Hepatocyte (in vitro differentiated cells): ENCODE data around the gene GGA1. TPM values are rescaled to one million over a fixed set of nuclear protein-coding genes. Genes with fewer than 3 reads are reported as not detected.

Experiments
- DNase-seq: peaks from one replicate; pipeline ENCODE4 v3.0.0-alpha.2; 2016; ENCODE audit warnings: low spot score
- H2AFZ ChIP-seq: fragments of 200-600 bp; sonication (generic); 2 replicates; pipeline ENCODE4 v1.6.0; 2016; ENCODE audit warnings: antibody characterized with exemption, mild to moderate bottlenecking
- H3K27ac ChIP-seq: fragments of 200-600 bp; sonication (generic); 2 replicates; pipeline ENCODE4 v1.5.1; 2016; ENCODE audit warnings: mild to moderate bottlenecking
- H3K27me3 ChIP-seq: fragments of 200-600 bp; sonication (generic); 2 replicates; pipeline ENCODE4 v1.6.1; 2016
- H3K36me3 ChIP-seq: fragments of 200-600 bp; sonication (generic); replicated peaks from 2 replicates; pipeline ENCODE4 v1.5.1; 2016; ENCODE audit warnings: low read depth; ENCODE audit not compliant: insufficient read depth
- H3K4me1 ChIP-seq: fragments of 200-600 bp; sonication (generic); 2 replicates; pipeline ENCODE4 v1.5.1; 2016; ENCODE audit warnings: mild to moderate bottlenecking, moderate library complexity; ENCODE audit not compliant: insufficient read depth
- H3K4me2 ChIP-seq: fragments of 200-600 bp; sonication (generic); 2 replicates; pipeline ENCODE4 v1.6.0; 2016
- H3K4me3 ChIP-seq: fragments of 200-600 bp; sonication (generic); 2 replicates; pipeline ENCODE4 v1.5.1; 2016; ENCODE audit warnings: mild to moderate bottlenecking
- H3K79me2 ChIP-seq: fragments of 200-600 bp; sonication (generic); 2 replicates; pipeline ENCODE4 v1.6.0; 2017; ENCODE audit warnings: mild to moderate bottlenecking
- H3K9me2 ChIP-seq: fragments of 200-600 bp; sonication (generic); replicated peaks from 2 replicates; pipeline ENCODE4 v1.6.0; 2017; ENCODE audit warnings: mild to moderate bottlenecking; ENCODE audit not compliant: insufficient read depth
- H3K9me3 ChIP-seq: fragments of 200-600 bp; sonication (generic); 2 replicates; pipeline ENCODE4 v1.5.1; 2016; ENCODE audit warnings: low read depth, mild to moderate bottlenecking
- H4K20me1 ChIP-seq: fragments of 200-600 bp; sonication (generic); 2 replicates; pipeline ENCODE4 v1.6.0; 2016; ENCODE audit warnings: mild to moderate bottlenecking; ENCODE audit not compliant: insufficient read depth, poor library complexity, severe bottlenecking
- CTCF ChIP-seq: fragments of 200-600 bp; sonication (generic); IDR thresholded peaks from 2 replicates; pipeline ENCODE4 v1.5.1; 2016; ENCODE audit warnings: antibody characterized with exemption, mild to moderate bottlenecking; ENCODE audit not compliant: poor library complexity
- EZH2 ChIP-seq: fragments of 200-600 bp; sonication (generic); IDR thresholded peaks from 2 replicates; pipeline ENCODE4 v1.6.1; 2016; ENCODE audit warnings: antibody characterized with exemption, mild to moderate bottlenecking, borderline replicate concordance
- EZH2phosphoT487 ChIP-seq: fragments of 200-600 bp; sonication (generic); IDR thresholded peaks from one replicate; pipeline ENCODE4 v1.6.1; 2018; ENCODE audit warnings: antibody characterized with exemption, mild to moderate bottlenecking, low read depth, moderate library complexity; ENCODE audit not compliant: unreplicated experiment, severe bottlenecking
- WGBS: methylation state at CpG from one replicate; pipeline ENCODE4 v1.1.6; 2016; ENCODE audit warnings: low lambda C conversion rate; ENCODE audit errors: missing lambda C conversion rate; 5-methylcytosine and 5-hydroxymethylcytosine counted together
- polyA plus RNA-seq: library from polyadenylated mRNA; unstranded; fragments of >200 nt; fragmentation: Nextera tagmentation; extraction: Ambion mirVana; gene quantifications from 2 replicates; pipeline ENCODE4 v1.2.1, GENCODE V29; 2016
- total RNA-seq: library from RNA; depleted of rRNA; stranded (reverse); fragments of >200 nt; gene quantifications from 2 replicates; pipeline ENCODE4 v1.2.3, GENCODE V29; 2014

Gene GGA1
- total and polyA plus RNA-seq, 2 experiments from 2014 or later, result 30.2 to 51.5 TPM

- TF ChIP-seq EZH2 (no peak), EZH2phosphoT487 (no peak), CTCF (no peak)
- Histone ChIP-seq H3K27me3 (no peaks in the 10 kb centered on the region), H3K79me2 (no peaks in the 10 kb centered on the region), H3K4me2 (no peak overlapping the region), H2AFZ (no peak overlapping the region), H4K20me1 (no peaks in the 10 kb centered on the region), H3K27ac (no peak overlapping the region), H3K4me3 (no peak overlapping the region), H3K9me2 (no peaks in the 10 kb centered on the region), H3K9me3 (no peaks in the 10 kb centered on the region), H3K36me3 (no peaks in the 10 kb centered on the region), H3K4me1 (no peaks in the 10 kb centered on the region)
- 100% methylated on average over 1 of the region's 1 CpG for WGBS
- no peak for DNase-seq
Observed at GRCh38 chr22:37617431-37617830, 8.8 kb downstream of the GGA1 start.

- no peaks in the 10 kb centered on the region for H3K4me1 ChIP-seq
- no peaks in the 10 kb centered on the region for H4K20me1 ChIP-seq
- H3K79me2 ChIP-seq, result no peaks in the 10 kb centered on the region
- no peak for DNase-seq
- no peak overlapping the region for H3K4me3 ChIP-seq
- no peak overlapping the region for H3K27ac ChIP-seq
- no peaks in the 10 kb centered on the region for H3K9me3 ChIP-seq
- H3K27me3 ChIP-seq, result no peaks in the 10 kb centered on the region
- no peak for TF ChIP-seq EZH2phosphoT487
- TF ChIP-seq CTCF, result no peak
- TF ChIP-seq EZH2, result no peak
- no peaks in the 10 kb centered on the region for H3K9me2 ChIP-seq
- no peak overlapping the region for H3K4me2 ChIP-seq
- H2AFZ ChIP-seq, result no peak overlapping the region
- WGBS, result 95% methylated on average over 14 of the region's 14 CpGs
- no peaks in the 10 kb centered on the region for H3K36me3 ChIP-seq
Observed at GRCh38 chr22:37618072-37618656, 9.5 kb downstream of the GGA1 start.

GRCh38 chr22:37618674-37619073, 10.0 kb downstream of the GGA1 start:
- WGBS, result 97% methylated on average over 6 of the region's 6 CpGs
- no peak overlapping the region for H3K4me3 ChIP-seq
- no peak for DNase-seq
- no peaks in the 10 kb centered on the region for H3K79me2 ChIP-seq
- H3K4me1 ChIP-seq, result peaks cover under 1% of the 10 kb centered on the region
- no peaks in the 10 kb centered on the region for H3K9me2 ChIP-seq
- no peaks in the 10 kb centered on the region for H3K9me3 ChIP-seq
- H2AFZ ChIP-seq, result no peak overlapping the region
- no peaks in the 10 kb centered on the region for H3K36me3 ChIP-seq
- no peaks in the 10 kb centered on the region for H4K20me1 ChIP-seq
- H3K27ac ChIP-seq, result no peak overlapping the region
- no peak overlapping the region for H3K4me2 ChIP-seq
- no peaks in the 10 kb centered on the region for H3K27me3 ChIP-seq
- TF ChIP-seq EZH2phosphoT487, result no peak
- TF ChIP-seq CTCF, result no peak
- no peak for TF ChIP-seq EZH2

- 97% methylated on average over 7 of the region's 7 CpGs for WGBS
Observed at GRCh38 chr22:37619991-37620390, 11.4 kb downstream of the GGA1 start.

More at GRCh38 chr22:37619991-37620390, 11.4 kb downstream of the GGA1 start:
- no peak for TF ChIP-seq EZH2phosphoT487
- no peak for TF ChIP-seq EZH2
- TF ChIP-seq CTCF, result no peak
- no peak for DNase-seq
- Histone ChIP-seq H3K27ac (no peak overlapping the region), H2AFZ (no peak overlapping the region), H3K9me2 (no peaks in the 10 kb centered on the region), H3K79me2 (no peaks in the 10 kb centered on the region), H3K4me2 (no peak overlapping the region), H3K36me3 (no peaks in the 10 kb centered on the region), H3K27me3 (no peaks in the 10 kb centered on the region), H3K4me1 (peaks cover 6% of the 10 kb centered on the region), H3K4me3 (no peak overlapping the region), H4K20me1 (no peaks in the 10 kb centered on the region), H3K9me3 (no peaks in the 10 kb centered on the region)
